ENCODE measurements around the gene GNL1.
A peak's percentile ranks its signal among the peaks of the same experiment; 100 is the strongest.

Gene GNL1

DNA sequence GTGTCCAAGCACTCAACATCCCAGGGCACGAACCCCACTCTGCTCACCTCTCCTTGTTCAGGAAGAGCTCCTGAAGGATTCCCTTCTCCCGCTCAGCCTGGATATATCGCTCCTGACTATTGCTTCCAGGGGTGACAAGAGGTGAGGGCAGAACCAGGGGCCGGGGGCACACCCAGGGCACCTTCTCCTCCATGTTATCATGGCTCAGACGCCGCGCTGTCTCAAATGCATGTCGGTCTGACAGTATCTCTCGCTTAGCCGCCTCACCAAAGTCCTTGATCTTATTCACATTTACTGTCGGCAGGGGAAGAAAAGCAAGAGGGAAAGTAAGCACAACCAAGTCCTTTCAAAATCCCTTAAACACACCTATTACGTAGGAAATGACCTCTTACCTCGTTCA, 47.7 kb upstream of the GNL1 start:
- Histone ChIP-seq H3K9me3 (ENCODE audit: control insufficient read depth, insufficient read depth, low read depth, low read length) (no peaks in the 10 kb centered on the region), H3K27ac (ENCODE audit: extremely low read depth, low read depth, low read length) (0 out of 2 replicates have a peak overlapping the region, but pooled peaks have one; percentile 20), H3K4me3 (ENCODE audit: low read depth, low read length) (no peak overlapping the region), H3K4me1 (ENCODE audit: control insufficient read depth, insufficient read depth, low read length) (no peaks in the 10 kb centered on the region), H3K36me3 (ENCODE audit: control insufficient read depth in 2 of 2, insufficient read depth in 1 of 2, low read length in 2 of 2) (peaks cover 74 to 92% of the 10 kb centered on the region in 2 experiments)
- TF ChIP-seq ZNF658 (tag by site-specific recombination; IDR thresholded peaks at IDR 0.05) (no peak), KLF10 (tag by site-specific recombination; IDR thresholded peaks at IDR 0.05) (no peak), FEZF1 (tag by site-specific recombination; IDR thresholded peaks at IDR 0.05) (no peak), ZNF112 (tag by site-specific recombination; IDR thresholded peaks at IDR 0.05) (no peak), RBAK (tag by site-specific recombination; IDR thresholded peaks at IDR 0.05) (no peak), MEIS1 (CRISPR knock-in tag; IDR thresholded peaks at IDR 0.05; ENCODE audit: borderline replicate concordance) (no peak), ZNF560 (tag by site-specific recombination; IDR thresholded peaks at IDR 0.05; ENCODE audit: borderline replicate concordance) (no peak)
- TF ChIP-seq, protein P1, sequence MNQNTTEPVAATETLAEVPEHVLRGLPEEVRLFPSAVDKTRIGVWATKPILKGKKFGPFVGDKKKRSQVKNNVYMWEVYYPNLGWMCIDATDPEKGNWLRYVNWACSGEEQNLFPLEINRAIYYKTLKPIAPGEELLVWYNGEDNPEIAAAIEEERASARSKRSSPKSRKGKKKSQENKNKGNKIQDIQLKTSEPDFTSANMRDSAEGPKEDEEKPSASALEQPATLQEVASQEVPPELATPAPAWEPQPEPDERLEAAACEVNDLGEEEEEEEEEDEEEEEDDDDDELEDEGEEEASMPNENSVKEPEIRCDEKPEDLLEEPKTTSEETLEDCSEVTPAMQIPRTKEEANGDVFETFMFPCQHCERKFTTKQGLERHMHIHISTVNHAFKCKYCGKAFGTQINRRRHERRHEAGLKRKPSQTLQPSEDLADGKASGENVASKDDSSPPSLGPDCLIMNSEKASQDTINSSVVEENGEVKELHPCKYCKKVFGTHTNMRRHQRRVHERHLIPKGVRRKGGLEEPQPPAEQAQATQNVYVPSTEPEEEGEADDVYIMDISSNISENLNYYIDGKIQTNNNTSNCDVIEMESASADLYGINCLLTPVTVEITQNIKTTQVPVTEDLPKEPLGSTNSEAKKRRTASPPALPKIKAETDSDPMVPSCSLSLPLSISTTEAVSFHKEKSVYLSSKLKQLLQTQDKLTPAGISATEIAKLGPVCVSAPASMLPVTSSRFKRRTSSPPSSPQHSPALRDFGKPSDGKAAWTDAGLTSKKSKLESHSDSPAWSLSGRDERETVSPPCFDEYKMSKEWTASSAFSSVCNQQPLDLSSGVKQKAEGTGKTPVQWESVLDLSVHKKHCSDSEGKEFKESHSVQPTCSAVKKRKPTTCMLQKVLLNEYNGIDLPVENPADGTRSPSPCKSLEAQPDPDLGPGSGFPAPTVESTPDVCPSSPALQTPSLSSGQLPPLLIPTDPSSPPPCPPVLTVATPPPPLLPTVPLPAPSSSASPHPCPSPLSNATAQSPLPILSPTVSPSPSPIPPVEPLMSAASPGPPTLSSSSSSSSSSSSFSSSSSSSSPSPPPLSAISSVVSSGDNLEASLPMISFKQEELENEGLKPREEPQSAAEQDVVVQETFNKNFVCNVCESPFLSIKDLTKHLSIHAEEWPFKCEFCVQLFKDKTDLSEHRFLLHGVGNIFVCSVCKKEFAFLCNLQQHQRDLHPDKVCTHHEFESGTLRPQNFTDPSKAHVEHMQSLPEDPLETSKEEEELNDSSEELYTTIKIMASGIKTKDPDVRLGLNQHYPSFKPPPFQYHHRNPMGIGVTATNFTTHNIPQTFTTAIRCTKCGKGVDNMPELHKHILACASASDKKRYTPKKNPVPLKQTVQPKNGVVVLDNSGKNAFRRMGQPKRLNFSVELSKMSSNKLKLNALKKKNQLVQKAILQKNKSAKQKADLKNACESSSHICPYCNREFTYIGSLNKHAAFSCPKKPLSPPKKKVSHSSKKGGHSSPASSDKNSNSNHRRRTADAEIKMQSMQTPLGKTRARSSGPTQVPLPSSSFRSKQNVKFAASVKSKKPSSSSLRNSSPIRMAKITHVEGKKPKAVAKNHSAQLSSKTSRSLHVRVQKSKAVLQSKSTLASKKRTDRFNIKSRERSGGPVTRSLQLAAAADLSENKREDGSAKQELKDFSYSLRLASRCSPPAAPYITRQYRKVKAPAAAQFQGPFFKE (tag by site-specific recombination; IDR thresholded peaks at IDR 0.05; ENCODE audit: borderline replicate concordance) = no peak
- TF ChIP-seq, protein P2, sequence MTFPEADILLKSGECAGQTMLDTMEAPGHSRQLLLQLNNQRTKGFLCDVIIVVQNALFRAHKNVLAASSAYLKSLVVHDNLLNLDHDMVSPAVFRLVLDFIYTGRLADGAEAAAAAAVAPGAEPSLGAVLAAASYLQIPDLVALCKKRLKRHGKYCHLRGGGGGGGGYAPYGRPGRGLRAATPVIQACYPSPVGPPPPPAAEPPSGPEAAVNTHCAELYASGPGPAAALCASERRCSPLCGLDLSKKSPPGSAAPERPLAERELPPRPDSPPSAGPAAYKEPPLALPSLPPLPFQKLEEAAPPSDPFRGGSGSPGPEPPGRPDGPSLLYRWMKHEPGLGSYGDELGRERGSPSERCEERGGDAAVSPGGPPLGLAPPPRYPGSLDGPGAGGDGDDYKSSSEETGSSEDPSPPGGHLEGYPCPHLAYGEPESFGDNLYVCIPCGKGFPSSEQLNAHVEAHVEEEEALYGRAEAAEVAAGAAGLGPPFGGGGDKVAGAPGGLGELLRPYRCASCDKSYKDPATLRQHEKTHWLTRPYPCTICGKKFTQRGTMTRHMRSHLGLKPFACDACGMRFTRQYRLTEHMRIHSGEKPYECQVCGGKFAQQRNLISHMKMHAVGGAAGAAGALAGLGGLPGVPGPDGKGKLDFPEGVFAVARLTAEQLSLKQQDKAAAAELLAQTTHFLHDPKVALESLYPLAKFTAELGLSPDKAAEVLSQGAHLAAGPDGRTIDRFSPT (tag by site-specific recombination; IDR thresholded peaks at IDR 0.05) = no peak
- POLR2A ChIA-PET = interaction anchor here (1.0 to 14.9 kb wide), 3 partner anchors 10 to 127 kb away, joined by 3 to 197 read pairs (median 5); no protein-coding TSS in a partner anchor
- CTCF ChIA-PET = interaction anchor here (0.6 to 1.9 kb wide), 4 partner anchors 8 to 208 kb away, joined by 3 to 4 read pairs (median 4); no protein-coding TSS in a partner anchor

DNA sequence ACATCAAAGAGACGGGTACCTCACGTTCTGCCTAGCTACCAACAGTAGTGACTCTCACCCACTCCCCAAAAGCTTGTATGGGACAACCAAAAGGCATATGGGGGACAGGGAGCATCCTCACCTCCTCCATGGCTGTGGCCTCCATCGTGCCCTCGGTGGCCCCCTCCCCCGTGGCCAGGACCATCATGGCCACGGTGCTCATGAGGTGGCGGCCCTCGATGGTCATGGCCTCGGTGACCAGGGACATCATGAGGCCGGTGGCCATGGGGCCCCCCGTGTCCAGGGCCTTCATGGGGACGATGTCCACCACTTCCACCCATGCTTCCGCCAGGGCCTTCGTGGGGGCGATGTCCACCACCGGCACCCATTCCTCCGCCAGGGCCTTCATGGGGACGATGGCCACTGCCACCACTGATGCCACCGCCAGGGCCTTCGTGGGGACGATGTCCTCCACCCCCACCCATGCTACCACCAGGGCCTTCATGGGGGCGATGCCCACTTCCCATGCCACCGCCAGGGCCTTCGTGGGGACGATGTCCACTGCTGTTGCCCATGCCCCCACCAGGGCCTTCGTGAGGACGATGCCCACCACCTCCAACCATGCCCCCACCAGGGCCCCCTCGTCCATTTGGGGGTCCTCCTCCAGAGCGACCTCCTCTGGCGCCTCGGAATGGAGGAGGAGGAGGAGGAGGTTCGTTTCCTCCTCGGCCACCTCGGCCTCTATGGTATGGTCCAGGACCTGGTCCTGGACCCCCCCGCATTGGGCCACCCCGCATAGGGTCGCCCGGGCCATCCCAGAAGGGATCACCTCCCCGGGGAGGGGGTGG, 45.7 kb upstream of the GNL1 start:
- POLR2A ChIA-PET = interaction anchor here (0.7 to 14.9 kb wide), 3 partner anchors 9 to 50 kb away, joined by 3 to 197 read pairs (median 25); no protein-coding TSS in a partner anchor
- CTCF ChIA-PET = interaction anchor here (1.4 kb wide), 1 partner anchor 119 kb away, joined by 5 read pairs; no protein-coding TSS in a partner anchor

More for the DNA sequence above, 45.7 kb upstream of the GNL1 start:
- TF ChIP-seq ZNF248 (tag by site-specific recombination; IDR thresholded peaks at IDR 0.05) = no peak
- no peak for TF ChIP-seq ZNF626 (tag by site-specific recombination; IDR thresholded peaks at IDR 0.05)
- TF ChIP-seq ZBTB8A (tag by site-specific recombination; IDR thresholded peaks at IDR 0.05) = no peak
- no peak for TF ChIP-seq ZNF473 (tag by site-specific recombination; IDR thresholded peaks at IDR 0.05)
- TF ChIP-seq ZNF585B (tag by site-specific recombination; IDR thresholded peaks at IDR 0.05) = no peak
- peak; percentile 77 for TF ChIP-seq GLIS2 (tag by site-specific recombination; IDR thresholded peaks at IDR 0.05)
- TF ChIP-seq ZNF394 (tag by site-specific recombination; IDR thresholded peaks at IDR 0.05; ENCODE audit: borderline replicate concordance) = no peak
- TF ChIP-seq, protein P2 (tag by site-specific recombination; IDR thresholded peaks at IDR 0.05) = peak; percentile 62
- TF ChIP-seq ZNF426 (tag by site-specific recombination; IDR thresholded peaks at IDR 0.05) = no peak
- TF ChIP-seq ZNF560 (tag by site-specific recombination; IDR thresholded peaks at IDR 0.05; ENCODE audit: borderline replicate concordance) = no peak
- no peak for TF ChIP-seq ZNF514 (tag by site-specific recombination; IDR thresholded peaks at IDR 0.05)
- no peak for TF ChIP-seq ZNF341 (tag by site-specific recombination; IDR thresholded peaks at IDR 0.05; ENCODE audit: low read depth)
- TF ChIP-seq ZFP37 (tag by site-specific recombination; IDR thresholded peaks at IDR 0.05) = 0 out of 2 replicates have a peak, but pooled peaks have one; percentile 2
- H3K4me3 ChIP-seq (ENCODE audit: low read depth, low read length) = no peak overlapping the region
- H3K9me3 ChIP-seq (ENCODE audit: control insufficient read depth, insufficient read depth, low read depth, low read length) = no peaks in the 10 kb centered on the region
- no peak overlapping the region; the same call in 1 of the 2 replicates for H3K27ac ChIP-seq (ENCODE audit: extremely low read depth, low read depth, low read length)
- peaks cover 56 to 73% of the 10 kb centered on the region in 2 experiments for H3K36me3 ChIP-seq (ENCODE audit: control insufficient read depth in 2 of 2, insufficient read depth in 1 of 2, low read length in 2 of 2)
- H3K4me1 ChIP-seq (ENCODE audit: control insufficient read depth, insufficient read depth, low read length) = no peaks in the 10 kb centered on the region

Measured in HEK293 (cell line).